NCI-H2196 (cell line): Measurements from ENCODE around the gene IPO11.

ENCODE experiments used
- DNase-seq: peaks from one replicate; lab custom pipeline; 2025; ENCODE audit not compliant: unreplicated experiment; lab: John Stamatoyannopoulos, UW

IPO11 gene

DNA sequence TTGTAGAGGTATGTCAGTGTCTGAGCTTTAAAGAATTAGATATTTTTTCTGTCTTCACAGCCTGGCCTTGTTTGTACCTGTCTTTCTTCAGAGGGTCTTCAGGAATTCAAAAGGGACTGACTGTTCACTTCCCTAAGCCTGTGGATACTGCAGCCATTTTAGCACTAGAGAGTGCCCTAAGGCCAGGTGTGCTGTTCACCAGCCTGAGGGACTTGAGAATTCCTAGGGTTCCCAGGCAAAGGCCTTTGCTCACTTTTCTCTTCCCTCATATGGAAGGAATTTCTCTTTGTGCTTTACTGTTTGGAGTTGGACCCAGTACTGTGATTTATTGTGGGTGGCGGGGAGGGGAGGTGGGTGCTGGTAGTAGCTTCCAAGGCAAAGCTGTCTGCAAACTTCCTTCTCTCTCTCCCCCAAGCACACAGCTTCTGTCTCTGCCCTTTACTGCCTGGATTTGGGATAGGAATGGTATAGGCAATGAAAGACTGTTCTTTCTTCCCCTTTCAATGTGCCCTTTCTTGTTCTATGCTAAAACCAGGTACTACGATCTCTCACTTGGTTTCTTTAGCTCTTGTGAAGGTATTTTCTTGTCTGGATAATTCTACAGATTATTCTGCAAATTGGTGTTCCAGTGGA is 156.4 kb downstream of the IPO11 start:
- DNase-seq: no peak

DNA sequence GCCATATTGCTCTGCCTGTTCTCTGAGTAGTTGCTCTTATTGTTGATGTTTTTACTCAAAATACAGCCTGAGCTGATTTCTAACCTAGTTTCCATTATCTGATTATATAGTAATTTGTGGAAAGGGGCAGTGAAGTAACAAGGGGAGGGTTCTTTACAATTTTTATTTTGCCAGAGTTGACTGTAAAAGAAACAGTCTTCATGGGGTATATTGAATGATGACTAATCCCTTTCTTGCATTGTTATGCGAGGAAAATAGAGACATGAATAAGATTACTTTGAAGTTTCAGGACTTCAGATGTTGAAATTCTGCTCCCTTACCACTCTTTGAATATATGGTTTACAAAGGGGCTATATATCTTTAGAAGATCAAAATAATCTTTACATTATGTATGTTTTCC is 156.9 kb downstream of the IPO11 start:
- DNase-seq: no peak

DNA sequence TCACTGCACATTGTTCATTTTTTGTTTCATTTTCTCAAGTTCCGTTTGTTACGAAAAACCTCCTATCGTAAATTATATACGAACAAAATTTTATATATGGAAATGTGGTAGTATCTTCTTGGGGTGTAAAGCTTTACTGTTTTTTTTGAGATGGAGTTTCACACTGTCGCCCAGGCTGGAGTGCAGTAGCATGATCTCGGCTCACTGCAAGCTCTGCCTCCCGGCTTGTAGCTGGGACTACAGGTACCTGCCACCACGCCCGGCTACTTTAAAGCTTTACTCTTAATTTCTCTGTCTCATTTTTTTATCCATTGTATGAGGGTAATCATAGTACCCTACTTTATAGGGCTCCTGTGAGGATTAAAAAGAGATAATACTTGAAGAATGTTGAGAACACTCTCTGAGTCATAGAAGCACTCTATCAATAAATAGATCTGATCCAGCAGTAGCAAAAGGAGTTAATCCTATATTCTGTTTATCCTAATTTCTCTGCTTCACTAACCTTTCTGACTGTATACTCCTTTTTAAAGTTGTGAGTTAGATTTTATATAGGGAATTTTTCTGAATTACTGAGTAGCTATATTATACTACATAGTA is 160.5 kb downstream of the IPO11 start:
- no peak for DNase-seq

DNA sequence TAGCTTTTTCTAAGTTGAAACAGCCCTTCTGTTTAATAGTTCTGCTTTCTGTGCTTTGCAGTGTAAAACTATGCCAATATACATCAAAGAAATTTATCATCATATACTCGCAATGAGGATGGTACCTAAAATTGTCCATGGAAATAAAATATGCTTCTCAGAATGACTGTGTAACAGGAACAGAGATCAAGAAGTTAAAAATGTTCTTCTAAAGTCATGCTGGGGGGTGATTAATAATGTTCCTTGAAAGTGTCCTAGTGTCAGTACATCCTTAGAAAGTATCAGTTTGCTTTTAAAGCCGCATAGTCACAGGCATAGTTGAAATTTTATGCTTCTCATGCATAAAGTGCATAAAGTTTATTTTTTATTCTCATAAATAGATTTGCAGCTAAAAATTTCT is 162.0 kb downstream of the IPO11 start:
- no peak for DNase-seq

DNA sequence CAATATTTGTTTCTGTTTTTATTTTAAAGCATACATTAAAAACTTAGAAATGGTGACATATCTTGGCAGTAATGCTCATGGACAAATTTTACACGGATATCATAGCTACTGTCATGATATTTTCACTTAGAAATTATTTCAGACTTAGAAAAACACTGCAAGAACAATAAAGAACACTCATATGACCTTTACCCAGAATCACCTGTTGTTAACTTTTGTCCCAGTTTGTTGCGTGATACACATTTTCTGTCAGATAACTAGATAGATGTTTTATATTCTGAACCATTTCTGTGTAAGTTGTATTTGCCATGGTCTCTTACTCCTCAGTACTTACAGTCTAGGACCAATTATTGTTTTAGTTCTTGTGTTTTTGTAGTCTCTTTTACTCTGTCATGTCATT is 162.5 kb downstream of the IPO11 start:
- no peak for DNase-seq

DNA sequence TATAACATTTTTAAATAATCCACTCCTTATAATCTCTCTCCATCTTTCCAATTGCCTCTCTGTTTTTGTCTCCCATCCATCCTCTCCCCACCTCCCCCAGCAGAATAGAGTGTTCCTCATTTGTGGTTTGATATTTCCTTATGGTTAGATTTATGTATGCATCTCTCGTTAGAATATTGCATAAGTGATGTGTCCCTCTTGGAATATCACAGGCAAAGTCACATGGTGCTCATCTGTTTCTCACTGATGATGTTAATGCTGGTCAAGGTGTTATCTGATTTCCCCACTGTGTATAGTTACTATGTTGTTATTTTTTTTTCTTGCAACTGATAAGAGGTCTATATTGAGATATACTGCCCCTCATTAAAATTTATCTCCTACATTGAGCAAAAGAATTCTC is 162.9 kb downstream of the IPO11 start:
- DNase-seq: no peak

DNA sequence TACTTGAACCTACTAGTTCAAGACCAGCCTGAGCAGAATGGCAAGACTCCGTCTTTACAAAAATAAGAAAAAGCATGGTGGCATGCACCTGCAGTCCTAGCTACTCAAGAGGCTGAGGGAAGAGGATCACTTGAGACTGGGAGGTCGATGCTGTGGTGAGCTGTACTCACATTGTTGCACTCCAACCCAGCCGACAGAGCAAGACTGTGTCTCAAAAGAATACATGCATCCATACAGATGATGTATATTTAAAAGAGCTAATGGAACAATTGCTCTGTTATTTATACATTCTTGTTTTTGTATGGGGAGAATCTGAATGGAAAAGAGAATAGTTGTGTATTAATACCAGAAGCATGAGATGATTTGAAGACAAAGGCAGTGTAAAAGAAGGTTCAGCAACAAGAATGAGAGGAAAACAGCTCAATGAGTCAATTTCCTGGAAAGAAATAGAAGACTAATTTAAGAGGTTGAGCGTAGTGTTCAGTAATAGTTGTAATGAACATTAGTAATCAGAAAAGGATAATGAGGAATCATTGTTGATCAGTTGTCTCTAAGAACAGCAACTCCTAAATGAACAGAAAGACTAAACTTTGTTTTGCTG is 164.1 kb downstream of the IPO11 start:
- DNase-seq: no peak

DNA sequence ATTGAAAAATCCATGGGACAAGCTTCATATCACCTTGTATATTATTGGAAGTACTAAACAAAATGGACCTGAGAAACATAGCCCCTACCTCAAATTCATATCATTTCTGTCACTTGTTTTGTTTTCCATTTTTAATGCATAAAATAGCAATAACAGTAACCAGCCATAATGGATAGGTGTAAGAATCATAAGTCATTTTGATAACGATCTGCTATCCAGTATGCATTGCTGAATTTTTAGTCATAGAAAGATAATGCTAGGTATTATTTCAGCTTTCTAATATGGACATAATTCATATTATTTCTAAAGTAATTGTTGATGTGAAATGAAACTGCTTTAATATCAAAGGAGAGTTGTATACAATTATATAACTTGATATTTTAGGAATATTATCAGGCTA is 164.9 kb downstream of the IPO11 start:
- no peak for DNase-seq

DNA sequence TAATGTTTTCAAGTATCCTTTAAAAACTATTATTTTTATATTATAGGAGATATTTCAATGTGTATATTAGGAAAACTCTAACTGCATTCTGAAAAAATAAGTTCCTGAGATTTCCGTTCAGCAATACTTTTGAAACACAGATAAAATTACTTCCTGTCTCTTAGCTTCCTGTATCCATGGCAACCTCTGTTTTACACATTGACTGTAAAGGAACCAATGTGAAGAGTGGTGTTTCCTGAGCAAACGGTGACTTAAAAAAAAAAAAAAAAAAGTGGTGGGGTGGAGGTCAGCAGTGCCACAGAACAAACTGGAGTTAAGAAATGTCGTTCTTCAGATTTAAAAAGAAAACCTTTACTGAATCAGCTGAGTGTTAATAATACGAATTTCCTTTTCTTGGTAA is 166.0 kb downstream of the IPO11 start, which contains the start of gene LRRC70:
Gene LRRC70, plus strand, starts transcription at position 280 of the 400 bp plus-strand sequence. CDS start 620 bp downstream, outside the sequence.
- no peak for DNase-seq

DNA sequence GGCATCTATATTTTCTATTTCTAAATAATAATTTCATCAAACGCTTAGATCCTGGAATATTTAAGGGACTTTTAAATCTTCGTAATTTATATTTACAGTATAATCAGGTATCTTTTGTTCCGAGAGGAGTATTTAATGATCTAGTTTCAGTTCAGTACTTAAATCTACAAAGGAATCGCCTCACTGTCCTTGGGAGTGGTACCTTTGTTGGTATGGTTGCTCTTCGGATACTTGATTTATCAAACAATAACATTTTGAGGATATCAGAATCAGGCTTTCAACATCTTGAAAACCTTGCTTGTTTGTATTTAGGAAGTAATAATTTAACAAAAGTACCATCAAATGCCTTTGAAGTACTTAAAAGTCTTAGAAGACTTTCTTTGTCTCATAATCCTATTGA is 167.2 kb downstream of the IPO11 start:
- no peak for DNase-seq

DNA sequence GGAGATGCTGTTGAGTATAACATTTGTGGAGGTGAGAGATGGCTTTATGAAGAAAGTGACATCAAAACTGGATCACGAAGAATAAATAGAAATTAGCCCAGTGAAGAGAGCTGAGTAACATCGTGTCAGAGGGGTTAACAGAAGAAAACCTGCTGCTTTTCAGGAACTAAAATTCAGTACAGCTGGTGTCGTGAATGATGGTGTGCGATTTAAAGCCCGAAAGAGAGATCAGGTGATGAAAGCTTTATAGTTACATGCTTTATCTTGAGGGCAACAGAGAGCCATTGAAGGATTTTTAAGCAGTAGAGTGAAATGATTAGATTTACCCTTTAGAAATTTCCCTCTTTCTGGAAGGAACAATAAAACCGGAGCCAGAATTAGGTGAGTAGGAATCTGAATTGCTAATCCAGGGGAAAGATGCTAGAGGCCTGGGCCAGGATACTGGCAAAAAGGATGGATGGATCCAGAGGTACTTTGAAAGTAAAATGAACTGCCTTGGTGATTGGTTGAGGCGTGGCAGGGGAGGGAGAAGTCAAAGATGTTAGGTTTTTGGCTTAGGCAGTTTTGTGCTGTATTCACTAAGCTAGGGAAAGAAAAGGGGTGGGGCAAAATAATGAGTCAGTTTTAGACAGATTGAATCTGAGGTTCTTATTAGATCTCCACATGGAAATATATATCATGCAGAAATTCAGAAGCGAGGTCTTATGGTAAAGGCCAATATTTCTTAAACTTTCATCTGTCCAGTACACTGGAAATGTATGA is 169.5 kb downstream of the IPO11 start:
- no peak for DNase-seq

DNA sequence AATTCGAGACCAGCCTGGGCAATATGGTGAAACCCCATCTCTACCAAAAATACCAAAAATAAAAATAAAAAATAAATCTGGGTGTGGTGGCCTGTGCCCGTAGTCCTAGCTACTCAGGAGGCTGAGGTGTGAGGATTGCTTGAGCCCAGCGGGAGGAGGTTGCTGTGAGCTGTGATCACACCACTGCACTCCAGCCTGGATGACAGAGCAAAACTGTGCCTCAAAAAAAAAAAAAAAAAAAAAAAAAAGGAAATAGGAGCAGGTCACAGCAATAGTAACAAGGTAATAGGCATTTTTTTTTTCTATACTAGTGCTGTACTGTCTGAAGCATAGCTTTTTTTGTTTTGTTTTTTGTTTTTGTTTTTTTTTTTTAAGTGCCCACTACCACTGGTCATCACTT is 171.8 kb downstream of the IPO11 start:
- no peak for DNase-seq

DNA sequence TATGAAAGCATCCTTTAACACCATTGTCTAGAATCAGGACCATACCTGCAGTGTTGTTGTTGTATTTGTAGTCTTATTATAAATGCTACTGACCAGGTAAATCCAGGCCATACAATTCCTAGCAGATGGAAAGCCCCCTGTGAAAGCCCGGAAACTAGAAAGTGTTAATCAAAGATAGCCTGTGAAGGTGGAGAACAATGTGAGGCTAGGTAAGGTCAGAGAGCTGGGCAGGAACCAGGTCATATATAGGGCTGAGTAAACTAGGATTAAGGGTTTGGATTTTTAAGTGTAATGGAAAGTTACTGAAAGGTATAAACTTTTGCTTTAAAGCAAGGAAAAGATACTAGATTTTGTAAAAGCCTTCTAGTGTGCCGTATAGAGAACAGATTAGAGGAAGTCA is 172.7 kb downstream of the IPO11 start:
- DNase-seq: no peak

DNA sequence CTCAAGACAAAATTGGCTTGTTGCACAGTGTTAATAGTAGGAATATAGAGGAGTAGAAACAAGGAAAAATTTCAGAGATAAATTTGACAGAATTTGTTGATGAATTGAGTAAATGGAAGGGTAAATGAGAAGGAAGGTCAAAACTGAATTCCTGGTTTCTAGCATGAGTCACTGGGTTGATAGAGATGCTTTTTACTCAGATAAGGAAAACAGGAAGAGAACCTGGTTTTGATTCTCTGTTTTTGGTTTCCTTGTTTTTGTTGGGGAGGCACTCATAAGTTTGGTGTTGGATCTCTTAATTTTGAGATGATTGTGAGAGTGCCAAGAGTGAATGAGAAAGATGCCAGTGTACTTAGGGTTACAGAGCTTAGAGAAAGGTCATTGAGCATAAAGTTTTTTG is 173.2 kb downstream of the IPO11 start:
- no peak for DNase-seq

DNA sequence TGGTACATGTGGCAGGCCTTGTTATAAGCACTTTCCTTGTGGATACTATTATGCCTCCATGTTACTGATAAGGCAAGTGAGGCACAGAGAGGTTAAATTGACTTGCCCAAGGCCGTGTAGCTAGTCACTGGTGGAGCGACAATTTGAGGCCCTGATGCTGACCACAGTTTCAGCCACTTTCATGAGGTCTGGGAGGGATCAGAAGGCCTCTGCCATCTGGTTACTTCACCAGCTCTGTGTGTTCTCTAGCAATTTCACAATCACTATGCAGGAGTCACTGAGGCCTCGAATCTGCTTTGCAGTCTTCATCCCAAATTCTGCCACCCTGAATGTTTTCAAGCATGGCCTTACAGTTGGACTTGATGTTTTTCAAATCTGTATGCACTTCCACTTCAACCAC is 175.2 kb downstream of the IPO11 start:
- DNase-seq: no peak

DNA sequence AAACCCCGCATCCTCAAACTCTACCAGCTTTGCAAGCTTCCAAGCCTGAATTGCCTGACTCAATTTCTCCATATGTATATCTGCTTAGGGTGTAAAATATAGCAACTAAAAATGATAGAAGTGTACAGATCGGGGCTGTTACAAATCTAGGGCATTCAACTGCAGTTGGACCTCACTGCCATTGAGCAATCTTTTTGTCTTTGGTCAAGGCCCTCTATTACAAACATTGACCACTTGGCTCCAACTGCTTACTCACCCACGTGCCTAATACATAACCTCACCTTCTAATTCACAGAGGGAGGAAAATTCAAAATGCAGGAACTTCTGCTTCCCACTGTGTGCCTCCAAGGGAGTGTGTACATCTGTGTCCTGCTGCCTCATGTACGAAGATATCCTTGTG is 176.1 kb downstream of the IPO11 start:
- no peak for DNase-seq

DNA sequence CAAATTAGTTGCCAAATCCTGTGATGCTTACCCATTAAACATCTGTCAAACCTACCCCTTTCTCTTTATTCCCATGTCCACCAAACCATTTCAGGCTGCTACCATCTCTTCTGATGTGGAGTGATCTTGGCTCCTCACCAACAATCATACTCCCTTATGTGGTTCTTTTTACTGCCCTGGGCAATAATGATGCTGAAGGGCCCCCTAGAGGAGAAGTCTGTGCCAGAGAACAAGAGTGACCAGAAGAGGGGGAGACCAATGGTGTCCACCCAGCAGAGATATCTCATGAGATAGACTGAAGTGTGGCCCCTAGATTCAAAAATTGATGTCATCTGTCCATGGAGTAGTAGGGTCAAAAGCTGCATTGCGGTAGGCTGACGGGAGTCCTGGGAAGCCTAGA is 176.9 kb downstream of the IPO11 start:
- no peak for DNase-seq

DNA sequence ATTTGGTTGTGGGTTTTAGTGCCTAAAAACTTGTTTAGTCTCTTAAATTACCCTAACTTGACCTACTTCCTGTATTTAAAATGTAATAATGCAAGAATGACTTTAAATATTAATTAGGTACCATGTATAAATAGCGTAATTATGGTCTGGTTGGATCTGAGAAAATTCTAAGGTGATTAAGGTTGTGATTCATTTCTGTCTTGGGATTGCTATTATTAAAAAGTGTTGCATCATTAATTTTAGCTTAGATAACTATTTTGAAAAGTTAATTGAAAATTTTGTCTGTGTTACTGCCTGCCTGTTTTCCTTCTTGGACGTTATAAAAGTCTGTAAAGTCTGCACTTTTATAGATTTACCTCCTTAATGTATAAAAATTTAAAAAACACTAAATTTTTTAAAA is 177.8 kb downstream of the IPO11 start:
- DNase-seq: no peak

DNA sequence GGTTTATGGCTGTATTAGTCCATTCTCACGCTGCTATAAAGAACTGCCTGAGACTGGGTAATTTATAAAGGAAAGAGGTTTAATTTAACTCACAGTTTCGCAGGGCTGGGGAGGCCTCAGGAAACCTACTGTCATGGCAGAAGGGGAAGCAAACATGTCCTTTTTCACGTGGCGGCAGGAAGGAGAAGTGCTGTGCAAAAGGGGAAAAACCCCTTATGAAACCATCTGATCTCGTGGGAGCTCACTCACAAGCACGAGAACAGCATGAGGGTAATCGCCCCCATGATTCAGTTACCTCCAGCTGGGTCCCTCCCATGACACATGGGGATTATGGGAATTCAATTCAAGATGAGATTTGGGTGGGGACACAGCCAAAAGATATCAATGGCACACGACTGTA is 180.0 kb downstream of the IPO11 start:
- no peak for DNase-seq

DNA sequence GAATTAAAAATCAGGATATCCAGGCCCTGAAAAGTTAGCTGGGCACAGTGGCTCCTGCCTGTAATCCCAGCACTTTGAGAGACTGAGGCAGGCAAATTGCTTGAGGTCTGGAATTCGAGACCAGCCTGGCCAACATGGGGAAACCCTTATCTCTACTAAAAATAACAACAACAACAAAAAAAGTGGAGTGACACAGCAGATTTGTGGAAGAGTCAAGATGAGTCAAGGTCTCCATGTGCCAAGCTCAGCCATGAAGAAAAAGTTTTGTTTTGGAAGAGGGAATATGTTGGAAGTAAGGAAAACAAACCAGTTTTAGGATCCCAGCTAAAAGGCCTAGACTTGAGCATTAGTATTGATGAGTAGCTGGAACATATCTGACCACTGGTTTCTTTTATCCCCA is 180.8 kb downstream of the IPO11 start:
- no peak for DNase-seq

DNA sequence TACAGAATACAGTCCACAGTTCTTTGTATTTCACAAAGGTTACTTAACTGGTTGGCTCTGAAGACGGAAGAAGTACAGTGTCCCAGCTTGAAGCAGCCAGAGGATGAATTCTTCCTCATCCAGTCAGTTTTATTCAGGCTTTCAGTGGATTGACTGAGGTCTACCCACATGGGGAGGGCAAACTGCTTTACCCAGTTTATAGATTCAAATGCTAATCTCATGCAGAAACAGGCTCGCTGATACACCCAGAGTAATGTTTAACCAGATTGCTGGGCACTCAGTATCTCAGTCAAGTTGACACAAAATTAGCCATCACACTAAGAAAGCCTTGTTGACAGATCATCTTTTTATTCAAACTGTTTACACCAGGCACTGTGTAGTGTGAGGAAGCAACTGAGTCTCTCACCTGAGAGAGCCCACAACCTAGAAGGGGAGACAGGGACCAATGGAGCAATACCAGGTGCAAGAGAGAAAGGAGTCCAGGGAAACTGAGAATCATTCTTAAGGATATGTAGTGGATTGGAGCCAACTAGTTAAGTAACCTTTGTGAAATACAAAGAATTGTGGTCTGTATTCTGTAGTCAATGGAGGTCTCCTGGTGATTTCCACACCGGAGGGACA is 181.9 kb downstream of the IPO11 start:
- no peak for DNase-seq

DNA sequence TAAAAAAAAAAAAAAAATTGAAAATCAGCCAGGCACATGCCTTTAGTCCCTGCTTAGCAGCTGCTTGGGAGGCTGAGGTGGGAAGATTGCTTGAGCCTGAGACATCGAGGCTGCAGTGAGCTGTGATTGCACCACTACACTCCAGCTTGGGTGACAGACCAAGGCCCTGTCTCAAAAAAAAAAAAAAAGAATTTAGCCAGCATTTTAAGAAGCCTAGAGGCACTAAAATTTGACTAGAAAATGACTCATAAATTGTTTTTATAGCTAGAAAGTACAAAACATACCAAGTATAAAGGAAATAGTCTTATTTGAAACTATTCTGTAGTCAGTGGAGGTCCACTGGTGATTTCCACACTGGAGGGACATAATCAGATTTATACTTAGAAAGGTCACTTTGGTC is 183.5 kb downstream of the IPO11 start:
- DNase-seq: no peak
